PC-3 (cell line): ENCODE measurements around the gene UFC1. TPM values are rescaled to one million over a fixed set of nuclear protein-coding genes. Genes with fewer than 3 reads are reported as not detected.
A peak's percentile ranks its signal among the peaks of the same experiment; 100 is the strongest.

ENCODE experiments used
- ATAC-seq: fragments of 200-7000 bp; cut with Tn5 transposase; 2 replicates; pipeline ENCODE4 v1.9.1; 2020; ENCODE audit warnings: mild to moderate bottlenecking, moderate library complexity
- BruUV-seq: library from RNA; stranded (reverse); fragments of 400-500 nt; replicated peaks from 2 replicates; lab custom pipeline; 2021; lab: Mats Ljungman, UMichigan
- CTCF ChIA-PET: fragments of 300-600 bp; sonication (Branson Sonifier 250); formaldehyde crosslinking; loops from one replicate; lab custom pipeline; 2022; ENCODE audit warnings: antibody characterized with exemption; lab: Charles Lee
- POLR2A ChIA-PET: fragments of 300-600 bp; sonication (Branson Sonifier 250); formaldehyde crosslinking; loops from one replicate; lab custom pipeline; 2022; ENCODE audit warnings: antibody characterized with exemption; ENCODE audit not compliant: unreplicated experiment; lab: Charles Lee
- DNase-seq: peaks from one replicate; pipeline ENCODE4 v3.0.0-alpha.2; 2015
- H2AFZ ChIP-seq: fragments of 300-600 bp; sonication (generic); 2 replicates; pipeline ENCODE4 v1.6.0; 2016; ENCODE audit warnings: antibody characterized with exemption, low read length
- H3F3A ChIP-seq: fragments of 300-600 bp; sonication (generic); one replicate; pipeline ENCODE4 v1.6.0; 2017; ENCODE audit warnings: antibody characterized with exemption, low read length, control low read depth, mild to moderate bottlenecking; ENCODE audit not compliant: unreplicated experiment
- H3K27ac ChIP-seq: fragments of 300-600 bp; sonication (generic); 2 replicates; pipeline ENCODE4 v1.5.1; 2016; ENCODE audit warnings: mild to moderate bottlenecking, low read length
- H3K27me3 ChIP-seq: fragments of 300-600 bp; sonication (generic); 2 replicates; pipeline ENCODE4 v1.6.1; 2016; ENCODE audit warnings: low read length, mixed read lengths
- H3K36me3 ChIP-seq: fragments of 300-600 bp; sonication (generic); 2 replicates; pipeline ENCODE4 v1.6.1; 2016; ENCODE audit warnings: low read depth, mixed run types, low read length, mixed read lengths
- H3K4me1 ChIP-seq: fragments of 300-600 bp; sonication (generic); 2 replicates; pipeline ENCODE4 v1.5.1; 2016; ENCODE audit warnings: low read length; ENCODE audit not compliant: insufficient read depth
- H3K4me2 ChIP-seq: fragments of 300-600 bp; sonication (generic); 2 replicates; pipeline ENCODE4 v1.6.0; 2016; ENCODE audit warnings: low read length
- H3K4me3 ChIP-seq: fragments of 300-600 bp; sonication (generic); 2 replicates; pipeline ENCODE4 v1.5.1; 2016; ENCODE audit warnings: mild to moderate bottlenecking, low read length, mixed read lengths
- H3K79me2 ChIP-seq: fragments of 300-600 bp; sonication (generic); 2 replicates; pipeline ENCODE4 v1.6.1; 2017; ENCODE audit warnings: low read length, mixed read lengths
- H3K9ac ChIP-seq: fragments of 300-600 bp; sonication (generic); 2 replicates; pipeline ENCODE4 v1.6.0; 2016; ENCODE audit warnings: mild to moderate bottlenecking, low read length
- H3K9me2 ChIP-seq: fragments of 300-600 bp; sonication (generic); replicated peaks from 2 replicates; pipeline ENCODE4 v1.6.1; 2016; ENCODE audit warnings: mixed run types, low read length, mixed read lengths
- H3K9me3 ChIP-seq: fragments of 300-600 bp; sonication (generic); 2 replicates; pipeline ENCODE4 v1.6.1; 2016; ENCODE audit warnings: low read length, mixed read lengths
- H4K20me1 ChIP-seq: fragments of 300-600 bp; sonication (generic); 2 replicates; pipeline ENCODE4 v1.6.1; 2016; ENCODE audit warnings: low read length, mixed read lengths
- EZH2 ChIP-seq: fragments of 300-600 bp; sonication (generic); IDR thresholded peaks from one replicate; pipeline ENCODE4 v1.6.1; 2017; ENCODE audit warnings: antibody characterized with exemption, mild to moderate bottlenecking, low read length; ENCODE audit not compliant: unreplicated experiment
- EZH2phosphoT487 ChIP-seq: fragments of 300-600 bp; sonication (generic); IDR thresholded peaks from 2 replicates; pipeline ENCODE4 v1.6.1; 2018; ENCODE audit warnings: mild to moderate bottlenecking, antibody characterized with exemption, low read length, borderline replicate concordance
- intact Hi-C: fragments of 100-400 bp; cut with micrococcal nuclease; formaldehyde crosslinking; loops from 2 replicates; pipeline ENCODE4 v1.9.0; 2023
- total RNA-seq: library from RNA; depleted of rRNA; stranded (reverse); fragments of >200 nt; gene quantifications from 2 replicates; pipeline ENCODE4 v1.2.3, GENCODE V29; 2014
- TF ChIP-seq, protein P1 (sequence below): fragments of 300-600 bp; sonication (generic); conservative IDR thresholded peaks from 2 replicates; pipeline ENCODE4 v1.5.1; 2017; ENCODE audit warnings: antibody characterized with exemption, low read depth, mild to moderate bottlenecking, low read length

UFC1 gene
- total RNA-seq, 1 experiment from 2014 or later: 113 TPM

DNA sequence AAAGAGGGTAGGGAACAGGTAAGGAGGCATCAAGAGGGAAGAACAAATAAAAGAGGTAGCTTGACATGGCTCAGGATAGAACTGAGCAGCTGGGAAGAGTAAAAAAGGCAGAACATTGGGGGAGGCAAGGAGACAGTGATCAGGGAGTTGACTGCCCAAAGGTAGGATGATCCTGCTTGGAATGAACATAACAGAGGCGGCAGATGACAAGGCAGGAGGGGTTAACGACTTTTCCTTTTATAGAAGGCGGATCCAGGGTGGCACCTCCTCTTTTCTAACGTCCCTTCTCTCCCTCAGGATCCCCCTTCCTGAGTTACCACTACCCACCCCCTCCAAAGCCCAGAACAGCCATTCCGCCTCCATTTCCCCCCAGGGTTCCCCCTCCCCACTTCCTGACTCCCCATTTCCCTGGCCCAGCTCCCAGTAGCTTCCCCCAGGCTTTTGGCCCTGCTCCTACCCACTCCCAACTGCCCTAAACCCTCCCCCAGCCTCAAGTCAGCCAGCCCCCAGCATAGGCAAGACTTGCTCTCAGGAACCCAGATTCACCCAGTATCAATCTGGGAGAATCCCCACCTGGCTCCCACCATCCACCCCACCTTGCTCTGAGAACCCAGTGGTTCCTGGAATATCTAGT is 45.8 kb downstream of the UFC1 start:
- POLR2A ChIA-PET: interaction anchor here (0.7 kb wide), 1 partner anchor 10 kb away, joined by 4 read pairs; no protein-coding TSS in a partner anchor
- Histone ChIP-seq H3K27me3 (no peaks in the 10 kb centered on the region), H3F3A (no peaks in the 10 kb centered on the region), H3K79me2 (peaks cover 23% of the 10 kb centered on the region), H3K4me1 (peaks cover 26% of the 10 kb centered on the region), H3K9me3 (no peaks in the 10 kb centered on the region), H3K9me2 (no peaks in the 10 kb centered on the region), H3K36me3 (peaks cover 8% of the 10 kb centered on the region; the same call in 1 of the 2 replicates), H3K9ac (no peak overlapping the region), H3K4me3 (no peak overlapping the region), H4K20me1 (no peaks in the 10 kb centered on the region), H3K4me2 (no peak overlapping the region), H2AFZ (no peak overlapping the region), H3K27ac (no peak overlapping the region)
- DNase-seq (no peak), ATAC-seq (no peak)
- intact Hi-C loops: no loop called here
- CTCF ChIA-PET: no interaction called here
- no peak for TF ChIP-seq EZH2phosphoT487
- no peak for TF ChIP-seq EZH2
- TF ChIP-seq, protein P1, sequence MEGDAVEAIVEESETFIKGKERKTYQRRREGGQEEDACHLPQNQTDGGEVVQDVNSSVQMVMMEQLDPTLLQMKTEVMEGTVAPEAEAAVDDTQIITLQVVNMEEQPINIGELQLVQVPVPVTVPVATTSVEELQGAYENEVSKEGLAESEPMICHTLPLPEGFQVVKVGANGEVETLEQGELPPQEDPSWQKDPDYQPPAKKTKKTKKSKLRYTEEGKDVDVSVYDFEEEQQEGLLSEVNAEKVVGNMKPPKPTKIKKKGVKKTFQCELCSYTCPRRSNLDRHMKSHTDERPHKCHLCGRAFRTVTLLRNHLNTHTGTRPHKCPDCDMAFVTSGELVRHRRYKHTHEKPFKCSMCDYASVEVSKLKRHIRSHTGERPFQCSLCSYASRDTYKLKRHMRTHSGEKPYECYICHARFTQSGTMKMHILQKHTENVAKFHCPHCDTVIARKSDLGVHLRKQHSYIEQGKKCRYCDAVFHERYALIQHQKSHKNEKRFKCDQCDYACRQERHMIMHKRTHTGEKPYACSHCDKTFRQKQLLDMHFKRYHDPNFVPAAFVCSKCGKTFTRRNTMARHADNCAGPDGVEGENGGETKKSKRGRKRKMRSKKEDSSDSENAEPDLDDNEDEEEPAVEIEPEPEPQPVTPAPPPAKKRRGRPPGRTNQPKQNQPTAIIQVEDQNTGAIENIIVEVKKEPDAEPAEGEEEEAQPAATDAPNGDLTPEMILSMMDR: no peak
- no TSS peak for BruUV-seq

DNA sequence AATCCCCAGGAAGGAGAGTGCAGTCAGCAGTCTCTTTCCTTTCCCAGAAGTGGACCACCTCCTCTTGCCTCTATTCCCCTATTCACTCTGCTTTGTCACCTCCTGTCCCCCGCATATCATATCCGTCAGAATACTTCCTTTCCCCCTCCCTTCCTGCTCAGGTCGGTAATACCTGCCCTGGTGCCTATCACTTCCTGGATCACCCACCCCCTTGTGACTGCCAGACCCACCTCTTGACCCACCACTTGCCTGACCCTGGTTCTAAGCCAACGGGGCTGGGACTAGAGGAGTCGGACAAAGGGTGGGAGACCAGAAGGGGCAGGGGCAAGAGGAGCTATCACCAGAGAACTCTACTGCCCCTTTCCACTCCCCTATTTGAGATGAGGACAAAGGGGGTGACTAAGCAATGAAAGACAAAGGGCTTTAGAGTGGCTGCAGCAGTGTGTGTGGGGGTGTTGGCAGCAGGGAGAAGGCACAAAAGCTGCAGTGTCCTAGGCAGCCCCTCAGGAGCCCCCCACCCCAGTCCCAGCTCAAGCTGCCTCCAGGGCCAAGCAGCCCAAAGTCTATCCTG is 46.7 kb downstream of the UFC1 start:
- intact Hi-C loops: no loop called here
- Histone ChIP-seq H3K36me3 (peaks cover 12% of the 10 kb centered on the region; the same call in 1 of the 2 replicates), H3K4me1 (peaks cover 26% of the 10 kb centered on the region), H3K9me3 (no peaks in the 10 kb centered on the region), H3K9ac (no peak overlapping the region), H3K4me3 (no peak overlapping the region), H3F3A (no peaks in the 10 kb centered on the region), H4K20me1 (no peaks in the 10 kb centered on the region), H3K9me2 (no peaks in the 10 kb centered on the region), H3K27ac (no peak overlapping the region), H3K79me2 (peaks cover 29% of the 10 kb centered on the region), H3K4me2 (no peak overlapping the region), H3K27me3 (no peaks in the 10 kb centered on the region), H2AFZ (no peak overlapping the region)
- TF ChIP-seq EZH2phosphoT487 (no peak), EZH2 (no peak)
- ATAC-seq (no peak), DNase-seq (no peak)
- no TSS peak for BruUV-seq
- ChIA-PET CTCF (no interaction called here), POLR2A (no interaction called here)

DNA sequence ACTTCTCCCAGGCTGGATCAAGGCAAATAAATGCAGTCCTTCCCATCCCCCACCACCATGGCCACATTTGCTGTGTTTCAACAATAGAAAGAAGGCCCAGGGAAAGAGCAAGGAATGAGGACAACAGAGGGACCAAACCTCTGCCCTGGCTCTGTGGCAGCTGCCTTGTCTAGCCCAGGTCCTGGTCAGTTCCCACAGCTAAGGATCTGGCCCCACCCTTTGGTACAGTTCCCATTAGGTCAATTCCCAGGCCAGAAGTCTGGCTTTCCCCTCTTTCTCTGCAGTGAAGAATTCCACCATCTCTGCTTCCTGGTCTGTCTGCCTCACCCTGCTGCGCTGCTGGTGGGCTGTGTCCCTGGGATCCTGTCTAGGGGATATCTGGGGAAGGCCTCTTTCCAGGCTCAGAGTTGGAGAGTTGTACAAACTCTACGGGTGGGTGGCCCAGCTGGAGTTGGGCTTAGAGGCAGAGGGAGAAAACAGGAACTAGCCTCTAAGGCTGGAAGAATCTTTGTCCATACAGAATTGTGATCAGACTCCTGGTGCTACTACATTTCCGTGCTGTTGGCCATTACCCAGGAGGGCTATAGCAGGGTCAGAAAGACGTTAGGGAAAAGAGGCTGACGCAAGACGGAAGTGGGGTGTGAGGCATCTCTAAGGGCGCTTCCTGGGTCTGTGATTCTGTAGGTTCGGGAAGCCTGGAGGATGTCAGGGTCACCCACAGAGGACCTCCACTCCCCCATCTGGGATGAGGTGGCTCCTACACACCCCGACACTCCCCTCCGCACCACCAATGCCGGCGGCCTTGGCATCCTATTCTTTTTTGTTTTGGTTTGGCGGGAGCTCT is 47.4 kb downstream of the UFC1 start:
- Histone ChIP-seq H3K4me3 (peak overlapping the region; percentile 81), H4K20me1 (no peaks in the 10 kb centered on the region), H3K27ac (peak overlapping the region; percentile 60), H3K9me3 (no peaks in the 10 kb centered on the region), H3K4me1 (peaks cover 26% of the 10 kb centered on the region), H2AFZ (peak overlapping the region; percentile 79), H3K4me2 (peak overlapping the region; percentile 85), H3K27me3 (no peaks in the 10 kb centered on the region), H3K79me2 (peaks cover 29% of the 10 kb centered on the region), H3K9me2 (no peaks in the 10 kb centered on the region), H3F3A (no peaks in the 10 kb centered on the region), H3K36me3 (peaks cover 15% of the 10 kb centered on the region; the same call in 1 of the 2 replicates), H3K9ac (peak overlapping the region; percentile 90)
- DNase-seq: no peak
- no peak for ATAC-seq
- BruUV-seq: TSS peak; percentile 97
- TF ChIP-seq, protein P1: no peak
- POLR2A ChIA-PET: interaction anchor here (0.6 to 1.0 kb wide), 2 partner anchors 213 to 231 kb away, joined by 4 to 11 read pairs; no protein-coding TSS in a partner anchor
- CTCF ChIA-PET: interaction anchor here (1.1 to 2.0 kb wide), 2 partner anchors 19 to 24 kb away, joined by 3 to 13 read pairs; partner anchors contain the start of gene TOMM40L
- intact Hi-C loops: no loop called here
